ENCODE results near the gene SLC22A31.
"Not testable (repeated sequence)": the region's sequence is repeated elsewhere in the genome, so short reads cannot be mapped to it uniquely, and the experiment has no call there.

Gene SLC22A31

GRCh38 chr16:89178453-89179147 lies 21.7 kb downstream of the SLC22A31 start:
- DNase-seq: no peak

GRCh38 chr16:89177501-89177900 lies 22.8 kb downstream of the SLC22A31 start:
- no peak for DNase-seq

GRCh38 chr16:89176717-89177116 lies 23.6 kb downstream of the SLC22A31 start:
- no peak for DNase-seq

- DNase-seq: no peak
Observed at GRCh38 chr16:89176147-89176690, 24.1 kb downstream of the SLC22A31 start.

- no peak for DNase-seq
Observed at GRCh38 chr16:89175280-89176146, 24.8 kb downstream of the SLC22A31 start.

- DNase-seq: no peak
Observed at GRCh38 chr16:89174877-89175276, 25.5 kb downstream of the SLC22A31 start.

- no peak for DNase-seq
Observed at GRCh38 chr16:89174055-89174827, 26.1 kb downstream of the SLC22A31 start.

- DNase-seq: no peak
Observed at GRCh38 chr16:89173174-89173921, 27.0 kb downstream of the SLC22A31 start.

GRCh38 chr16:89172528-89173173 lies 27.7 kb downstream of the SLC22A31 start:
- DNase-seq: no peak

- no peak for DNase-seq
Observed at GRCh38 chr16:89172171-89172527, 28.2 kb downstream of the SLC22A31 start.

GRCh38 chr16:89171216-89172170 lies 28.8 kb downstream of the SLC22A31 start, which contains the start of gene CDH15:
CDH15 (plus strand) TSS chr16:89171748; CDS start chr16:89171832, 84 bp downstream.
- DNase-seq: peak; percentile 92

GRCh38 chr16:89170346-89171215 lies 29.8 kb downstream of the SLC22A31 start:
- DNase-seq: no peak

GRCh38 chr16:89169778-89170177 lies 30.6 kb downstream of the SLC22A31 start:
- no peak for DNase-seq

GRCh38 chr16:89168381-89169189 lies 31.8 kb downstream of the SLC22A31 start:
- no peak for DNase-seq

GRCh38 chr16:89167425-89167941 lies 32.9 kb downstream of the SLC22A31 start:
- peak; percentile 73 for DNase-seq

- DNase-seq: no peak
Observed at GRCh38 chr16:89166696-89167424, 33.5 kb downstream of the SLC22A31 start.

GRCh38 chr16:89165681-89165979 lies 34.7 kb downstream of the SLC22A31 start:
- DNase-seq: not testable (repeated sequence)
